ENCODE results near the gene SIGLEC7.

GRCh38 chr19:51159656-51160055 lies 17.6 kb downstream of the SIGLEC7 start:
- TF ChIP-seq CTCF (IDR thresholded peaks at IDR 0.05; ENCODE audit: low read depth, low read length) (no peak), POLR2A (IDR thresholded peaks at IDR 0.05; ENCODE audit: extremely low read depth, insufficient read length) (no peak)

Measured in NB4 (cell line).